ENCODE data around the gene ACAP3. TPM values are rescaled to one million over a fixed set of nuclear protein-coding genes. Genes with fewer than 3 reads are reported as not detected.

Gene ACAP3
- total and polyA plus RNA-seq, 2 donors (not counting 3 experiments of a cell fraction or from before 2014, with no cell fraction given), result 27.8 to 39.0 TPM

- intact Hi-C loops (cut with micrococcal nuclease), result no loop called here
- FAIRE-seq, result no peak
- TF ChIP-seq POLR2AphosphoS5 (IDR thresholded peaks at IDR 0.05; ENCODE audit: insufficient read depth, low read depth, low read length) (no peak), MYC (IDR thresholded peaks at IDR 0.05; ENCODE audit: low read depth, low read length) (no peak), JUN (IDR thresholded peaks at IDR 0.05; ENCODE audit: borderline replicate concordance, insufficient read depth, insufficient read length, low read depth) (no peak), MAX (IDR thresholded peaks at IDR 0.05; ENCODE audit: insufficient read depth, insufficient read length) (no peak), FOS (IDR thresholded peaks at IDR 0.05; ENCODE audit: borderline replicate concordance, insufficient read depth, low read length) (no peak), POLR2A (IDR thresholded peaks at IDR 0.05; ENCODE audit: low read depth, low read length) (no peak)
Observed at GRCh38 chr1:1293263-1294249, 14.2 kb downstream of the ACAP3 start.

GRCh38 chr1:1292851-1293250 is 14.9 kb downstream of the ACAP3 start:
- FAIRE-seq, result no peak
- dilution Hi-C loops (cut with MboI; ENCODE audit: extremely low pct_ligation_motif_present, low sequenced_read_pairs) (no loop called here), intact Hi-C loops (cut with micrococcal nuclease) (no loop called here)
- H3K27ac ChIP-seq (ENCODE audit: insufficient read depth, low read depth, low read length), result no peak overlapping the region
- H2AFZ ChIP-seq (ENCODE audit: low read depth, low read length), result no peak overlapping the region
- H3K79me2 ChIP-seq (ENCODE audit: control insufficient read depth, insufficient read depth, low read length), result no peaks in the 10 kb centered on the region
- no peaks in the 10 kb centered on the region for H3K36me3 ChIP-seq (ENCODE audit: control insufficient read depth in 2 of 2, extremely low read depth in 1 of 2, insufficient read depth in 2 of 2, low read length in 2 of 2)
- no peak overlapping the region for H3K4me2 ChIP-seq (ENCODE audit: insufficient read depth, low read length)
- no peak overlapping the region for H3K4me3 ChIP-seq (replicated peaks in 1 of 3; ENCODE audit: insufficient read depth in 1 of 3, low read depth in 1 of 3, low read length in 3 of 3)
- no peak overlapping the region for H3K9ac ChIP-seq (replicated peaks; ENCODE audit: extremely low read depth, insufficient read depth, low read length)
- TF ChIP-seq MAX (IDR thresholded peaks at IDR 0.05; ENCODE audit: insufficient read depth, insufficient read length) (no peak), JUN (IDR thresholded peaks at IDR 0.05; ENCODE audit: borderline replicate concordance, insufficient read depth, insufficient read length, low read depth) (no peak), EZH2 (IDR thresholded peaks at IDR 0.05; ENCODE audit: borderline replicate concordance, low read depth, low read length, severe bottlenecking) (no peak), FOS (IDR thresholded peaks at IDR 0.05; ENCODE audit: borderline replicate concordance, insufficient read depth, low read length) (no peak)
- no peaks in the 10 kb centered on the region for H3K27me3 ChIP-seq (ENCODE audit: control insufficient read depth in 2 of 2, insufficient read depth in 2 of 2, low read length in 2 of 2)
- ChIA-PET CTCF (interaction anchor here (0.6 to 5.5 kb wide), 5 partner anchors 19 to 310 kb away, joined by 3 to 286 read pairs (median 16); partner anchors contain the start of genes PERM1, SDF4 and UBE2J2), POLR2A (no interaction called here)
- BruUV-seq (replicated peaks), result no TSS peak
- H4K20me1 ChIP-seq (replicated peaks; ENCODE audit: control insufficient read depth, extremely low read depth, insufficient read depth, low read length), result no peaks in the 10 kb centered on the region
- no peaks in the 10 kb centered on the region for H3K9me1 ChIP-seq (replicated peaks; ENCODE audit: control insufficient read depth, extremely low read depth, insufficient read depth, low read length)
- no peaks in the 10 kb centered on the region for H3K4me1 ChIP-seq (ENCODE audit: control insufficient read depth, extremely low read depth, insufficient read depth, low read length)
- no peak for DNase-seq (ENCODE audit: low read depth, low spot score)
- no peaks in the 10 kb centered on the region for H3K9me3 ChIP-seq (replicated peaks; ENCODE audit: control insufficient read depth, insufficient read depth, low read length)

More at GRCh38 chr1:1293263-1294249, 14.2 kb downstream of the ACAP3 start:
- ChIA-PET POLR2A (no interaction called here), CTCF (interaction anchor here (0.6 to 5.5 kb wide), 2 partner anchors 174 to 309 kb away, joined by 3 to 286 read pairs; no protein-coding TSS in a partner anchor)
- Histone ChIP-seq H3K9ac (replicated peaks; ENCODE audit: extremely low read depth, insufficient read depth, low read length) (no peak overlapping the region), H3K4me1 (ENCODE audit: control insufficient read depth, extremely low read depth, insufficient read depth, low read length) (no peaks in the 10 kb centered on the region), H4K20me1 (replicated peaks; ENCODE audit: control insufficient read depth, extremely low read depth, insufficient read depth, low read length) (no peaks in the 10 kb centered on the region), H3K79me2 (ENCODE audit: control insufficient read depth, insufficient read depth, low read length) (no peaks in the 10 kb centered on the region), H3K27ac (ENCODE audit: insufficient read depth, low read depth, low read length) (no peak overlapping the region), H3K9me3 (replicated peaks; ENCODE audit: control insufficient read depth, insufficient read depth, low read length) (no peaks in the 10 kb centered on the region), H3K27me3 (ENCODE audit: control insufficient read depth in 2 of 2, insufficient read depth in 2 of 2, low read length in 2 of 2) (no peaks in the 10 kb centered on the region), H2AFZ (ENCODE audit: low read depth, low read length) (no peak overlapping the region), H3K9me1 (replicated peaks; ENCODE audit: control insufficient read depth, extremely low read depth, insufficient read depth, low read length) (no peaks in the 10 kb centered on the region), H3K36me3 (ENCODE audit: control insufficient read depth in 2 of 2, extremely low read depth in 1 of 2, insufficient read depth in 2 of 2, low read length in 2 of 2) (no peaks in the 10 kb centered on the region), H3K4me3 (replicated peaks in 1 of 3; ENCODE audit: insufficient read depth in 1 of 3, low read depth in 1 of 3, low read length in 3 of 3) (no peak overlapping the region), H3K4me2 (ENCODE audit: insufficient read depth, low read length) (no peak overlapping the region)
- dilution Hi-C loops (cut with MboI; ENCODE audit: extremely low pct_ligation_motif_present, low sequenced_read_pairs), result no loop called here
- BruUV-seq (replicated peaks), result no TSS peak
- DNase-seq (ENCODE audit: low read depth, low spot score), result no peak

Measured in endothelial cell of umbilical vein (primary cell).